Parathyroid adenoma (tissue), 2 donors: ENCODE measurements around the gene RASSF7.

ENCODE experiments used
- H2AFZ ChIP-seq: fragments of 300-600 bp; sonication (generic); one replicate; pipeline ENCODE4 v1.7.0; 2017; ENCODE audit warnings: antibody characterized with exemption, mild to moderate bottlenecking
- H3K27ac ChIP-seq: fragments of 300-600 bp; sonication (generic); one replicate; pipeline ENCODE4 v1.7.0; 2017
- H3K27me3 ChIP-seq: fragments of 300-600 bp; sonication (generic); one replicate; pipeline ENCODE4 v1.7.0; 2017; ENCODE audit warnings: low read length; ENCODE audit not compliant: control insufficient read depth, insufficient read depth
- H3K36me3 ChIP-seq: fragments of 300-600 bp; sonication (generic); one replicate; pipeline ENCODE4 v1.7.0; 2017; ENCODE audit warnings: low read length; ENCODE audit not compliant: control insufficient read depth, insufficient read depth
- H3K4me1 ChIP-seq: fragments of 300-600 bp; sonication (generic); one replicate; pipeline ENCODE4 v1.7.0; 2017; ENCODE audit warnings: control low read depth
- H3K4me2 ChIP-seq: fragments of 300-600 bp; sonication (generic); one replicate; pipeline ENCODE4 v1.7.0; 2017; ENCODE audit warnings: low read length
- H3K4me3 ChIP-seq: fragments of 300-600 bp; sonication (generic); one replicate; pipeline ENCODE4 v1.7.0; 2017; ENCODE audit warnings: low read depth, low read length
- H3K79me2 ChIP-seq: fragments of 300-600 bp; sonication (generic); one replicate; pipeline ENCODE4 v1.7.0; 2017; ENCODE audit warnings: control low read depth
- H3K9ac ChIP-seq: fragments of 300-600 bp; sonication (generic); one replicate; pipeline ENCODE4 v1.7.0; 2017; ENCODE audit warnings: mild to moderate bottlenecking
- H3K9me3 ChIP-seq: fragments of 300-600 bp; sonication (generic); one replicate; pipeline ENCODE4 v1.7.0; 2017; ENCODE audit warnings: low read length; ENCODE audit not compliant: control insufficient read depth
- CTCF ChIP-seq: fragments of 300-600 bp; sonication (generic); IDR thresholded peaks from one replicate; pipeline ENCODE4 v1.7.0; 2017; ENCODE audit warnings: antibody characterized with exemption, mild to moderate bottlenecking
- donor health status: primary hyperparathyroidism.

RASSF7 gene

GRCh38 chr11:558503-558902, 2.3 kb upstream of the RASSF7 start:
- no peaks in the 10 kb centered on the region for H3K27me3 ChIP-seq
- no peak overlapping the region for H3K4me2 ChIP-seq
- no peaks in the 10 kb centered on the region for H3K4me1 ChIP-seq
- H3K9ac ChIP-seq = no peak overlapping the region
- H3K36me3 ChIP-seq = no peaks in the 10 kb centered on the region
- no peak for TF ChIP-seq CTCF
- no peak overlapping the region for H3K27ac ChIP-seq
- no peak overlapping the region for H3K4me3 ChIP-seq
- H2AFZ ChIP-seq = no peak overlapping the region
- no peaks in the 10 kb centered on the region for H3K79me2 ChIP-seq
- no peaks in the 10 kb centered on the region for H3K9me3 ChIP-seq

- Histone ChIP-seq H3K36me3 (no peaks in the 10 kb centered on the region), H3K79me2 (no peaks in the 10 kb centered on the region), H3K9ac (no peak overlapping the region), H3K4me3 (no peak overlapping the region), H3K9me3 (no peaks in the 10 kb centered on the region), H2AFZ (no peak overlapping the region), H3K4me2 (no peak overlapping the region), H3K27ac (no peak overlapping the region), H3K27me3 (no peaks in the 10 kb centered on the region), H3K4me1 (no peaks in the 10 kb centered on the region)
- TF ChIP-seq CTCF = no peak
Observed at GRCh38 chr11:559020-559620, 1.6 kb upstream of the RASSF7 start.

DNA sequence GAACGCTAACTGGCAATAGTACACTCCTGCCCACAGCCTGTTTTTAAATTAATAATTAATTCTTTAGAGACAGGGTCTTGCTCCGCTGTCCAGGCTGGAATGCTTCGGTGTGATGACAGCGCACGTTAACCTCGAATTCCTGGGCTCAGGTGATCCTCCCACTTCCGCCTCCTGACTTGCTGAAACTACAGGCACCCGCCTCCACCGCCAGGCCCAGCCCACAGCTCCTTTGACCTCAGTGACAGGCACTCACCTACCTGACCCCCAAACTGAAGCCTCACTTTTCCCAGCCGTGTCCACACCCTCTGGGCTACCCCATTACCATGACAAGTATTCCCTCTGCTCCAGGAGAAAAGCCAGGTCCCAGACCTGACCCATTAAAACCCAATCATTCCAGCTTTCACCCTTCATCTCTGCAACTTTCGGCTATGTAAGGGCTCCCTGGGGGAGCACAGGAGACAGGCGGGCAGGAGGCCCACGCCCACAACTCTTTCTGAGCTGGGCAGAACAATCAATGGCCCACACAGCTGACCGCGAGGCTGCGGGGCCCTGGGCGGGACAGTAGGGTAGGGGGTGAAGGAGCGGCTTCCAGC, 962 bp upstream of the RASSF7 start:
- Histone ChIP-seq H3K27ac (peak overlapping the region; percentile 24), H2AFZ (peak overlapping the region; percentile 87), H3K9me3 (no peaks in the 10 kb centered on the region), H3K36me3 (no peaks in the 10 kb centered on the region), H3K4me2 (peak overlapping the region; percentile 79), H3K4me3 (peak overlapping the region; percentile 55), H3K79me2 (no peaks in the 10 kb centered on the region), H3K9ac (no peak overlapping the region), H3K4me1 (no peaks in the 10 kb centered on the region), H3K27me3 (no peaks in the 10 kb centered on the region)
- no peak for TF ChIP-seq CTCF

- Histone ChIP-seq H3K4me3 (peak overlapping the region; percentile 47), H3K27ac (no peak overlapping the region), H3K4me2 (peak overlapping the region; percentile 71), H3K27me3 (no peaks in the 10 kb centered on the region), H3K9me3 (no peaks in the 10 kb centered on the region), H3K36me3 (no peaks in the 10 kb centered on the region), H3K4me1 (no peaks in the 10 kb centered on the region), H3K79me2 (no peaks in the 10 kb centered on the region), H2AFZ (peak overlapping the region; percentile 53), H3K9ac (no peak overlapping the region)
- TF ChIP-seq CTCF = no peak
Observed at GRCh38 chr11:561148-562003, 606 bp downstream of the RASSF7 start.
